ENCODE results near the gene ENOSF1.

GRCh38 chr18:641224-641623 is 71.2 kb downstream of the ENOSF1 start:
- TF ChIP-seq ZNF737 (CRISPR knock-in tag; IDR thresholded peaks at IDR 0.05; ENCODE audit: borderline replicate concordance) (no peak), CTCF (CRISPR knock-in tag; IDR thresholded peaks at IDR 0.05) (no peak), SPEN (CRISPR knock-in tag; IDR thresholded peaks at IDR 0.05; ENCODE audit: low read depth) (no peak), KLF9 (CRISPR knock-in tag; IDR thresholded peaks at IDR 0.05; ENCODE audit: low read depth) (no peak), FOSL1 (CRISPR knock-in tag; IDR thresholded peaks at IDR 0.05; ENCODE audit: borderline replicate concordance) (no peak), USF2 (IDR thresholded peaks at IDR 0.05; ENCODE audit: low read depth, low read length) (no peak), USF2 (CRISPR knock-in tag; IDR thresholded peaks at IDR 0.05; ENCODE audit: borderline replicate concordance) (no peak), IRF2 (CRISPR knock-in tag; IDR thresholded peaks at IDR 0.05) (no peak), ZNF232 (CRISPR knock-in tag; IDR thresholded peaks at IDR 0.05; ENCODE audit: borderline replicate concordance) (no peak), ZBTB49 (CRISPR knock-in tag; IDR thresholded peaks at IDR 0.05; ENCODE audit: borderline replicate concordance) (no peak), ZNF407 (CRISPR knock-in tag; IDR thresholded peaks at IDR 0.05; ENCODE audit: not compliant biosample characterization) (no peak), SP5 (CRISPR knock-in tag; IDR thresholded peaks at IDR 0.05; ENCODE audit: borderline replicate concordance, low read depth) (no peak)

Measured in HepG2 (cell line).